Muscle of leg (tissue), 11 donors: ENCODE results near the gene SMYD5. TPM values are rescaled to one million over a fixed set of nuclear protein-coding genes. Genes with fewer than 3 reads are reported as not detected.

Experiments
- DNase-seq: peaks from one replicate; pipeline ENCODE4 v3.0.0; 2013
- H3K27ac ChIP-seq: one replicate; pipeline ENCODE4 v1.5.1; 2013; ENCODE audit warnings: mild to moderate bottlenecking, low read length, control low read depth
- H3K27me3 ChIP-seq: one replicate; pipeline ENCODE4 v1.6.1; 2013; ENCODE audit warnings: low read length; ENCODE audit not compliant: control insufficient read depth, insufficient read depth
- H3K36me3 ChIP-seq: one replicate; pipeline ENCODE4 v1.6.1; 2013; ENCODE audit warnings: low read length; ENCODE audit not compliant: control insufficient read depth, insufficient read depth
- H3K4me1 ChIP-seq: one replicate; pipeline ENCODE4 v1.6.1; 2013; ENCODE audit warnings: low read length; ENCODE audit not compliant: control insufficient read depth, insufficient read depth
- H3K4me3 ChIP-seq: one replicate; pipeline ENCODE4 v1.5.1; 2013; ENCODE audit warnings: low read length, control low read depth
- H3K9me3 ChIP-seq: replicated peaks from 2 replicates; pipeline ENCODE4 v1.6.1; 2013; ENCODE audit warnings: low read depth, low read length; ENCODE audit not compliant: control insufficient read depth
- WGBS: methylation state at CpG from one replicate; pipeline ENCODE4 v1.1.5; 2013; ENCODE audit warnings: missing lambda C conversion rate; ENCODE audit not compliant: insufficient coverage; 5-methylcytosine and 5-hydroxymethylcytosine counted together
- polyA plus RNA-seq, 8 donors: library from polyadenylated mRNA; unstranded; fragments of 120-200 nt; gene quantifications; one replicate each; pipeline versions ENCODE4 v1.2.1 to v1.2.3, GENCODE V29; 2013; ENCODE audit warnings: inconsistent platforms in 1 of 8, low replicate concordance in 1 of 8; ENCODE audit not compliant: insufficient read length in 8 of 8, insufficient read depth in 1 of 8
- total RNA-seq: library from RNA; stranded (reverse); fragments of 120-200 nt; gene quantifications from one replicate; pipeline ENCODE4 v1.2.4, GENCODE V29; 2013

Gene SMYD5
- total and polyA plus RNA-seq, 9 donors = 26.2 to 35.6 (median 29.6) TPM

DNA sequence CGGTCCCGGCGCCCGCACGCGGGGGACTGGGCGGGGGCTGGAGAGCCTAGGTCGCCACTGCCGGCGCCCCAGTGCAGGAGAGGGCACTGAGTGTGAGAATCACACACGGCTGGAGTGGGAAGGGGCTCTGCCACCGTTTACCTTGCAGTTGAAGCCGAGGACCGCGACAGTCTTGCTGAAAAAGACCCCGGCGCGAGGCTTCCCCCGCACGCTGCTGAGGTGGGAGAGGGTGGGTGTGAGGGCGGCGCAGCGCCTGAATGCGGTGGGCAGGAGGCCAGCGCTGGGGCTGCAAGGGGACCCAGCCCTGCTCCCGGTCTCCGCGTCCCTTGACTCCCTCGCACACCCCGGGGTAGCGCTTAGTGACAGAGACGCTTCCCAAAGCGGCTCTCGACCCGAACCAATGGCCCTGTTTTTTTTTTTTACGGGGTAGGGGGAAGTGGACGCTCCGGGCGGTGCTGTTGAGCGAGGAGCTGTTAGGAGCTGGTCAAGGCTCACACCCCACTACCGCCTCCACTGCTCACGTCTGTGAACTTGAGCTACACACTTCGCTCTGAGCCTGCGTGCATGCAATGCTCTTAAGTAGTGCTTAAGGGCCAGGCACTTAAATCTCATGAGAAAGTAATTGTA lies 10.9 kb upstream of the SMYD5 start:
- Histone ChIP-seq H3K4me3 (no peak overlapping the region), H3K27ac (no peak overlapping the region), H3K27me3 (peaks cover 64% of the 10 kb centered on the region), H3K9me3 (peaks cover 2% of the 10 kb centered on the region), H3K36me3 (no peaks in the 10 kb centered on the region), H3K4me1 (peaks cover 14% of the 10 kb centered on the region)
- no peak for DNase-seq
- 3% methylated on average over 28 of the region's 44 CpGs for WGBS

DNA sequence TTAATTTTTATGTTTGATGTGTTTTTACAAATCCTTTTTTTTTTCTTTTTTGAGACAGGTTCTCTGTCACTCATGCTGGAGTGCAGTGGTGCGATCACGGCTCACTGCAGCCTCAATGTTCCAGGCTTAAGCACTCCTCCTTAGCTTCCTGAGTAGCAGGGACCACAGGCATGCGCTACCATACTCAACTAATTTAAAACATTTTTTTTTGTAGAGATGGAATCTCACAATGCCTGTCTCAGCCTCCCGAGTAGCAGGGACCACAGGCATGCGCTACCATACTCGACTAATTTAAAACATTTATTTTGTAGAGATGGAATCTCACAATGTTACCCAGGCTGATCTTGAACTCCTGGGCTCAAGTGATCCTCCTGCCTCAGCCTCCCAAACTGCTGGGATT lies 8.4 kb upstream of the SMYD5 start:
- peaks cover 2% of the 10 kb centered on the region for H3K9me3 ChIP-seq
- peaks cover 57% of the 10 kb centered on the region for H3K27me3 ChIP-seq
- H3K36me3 ChIP-seq = no peaks in the 10 kb centered on the region
- H3K4me1 ChIP-seq = peaks cover 14% of the 10 kb centered on the region
- H3K27ac ChIP-seq = no peak overlapping the region
- no peak for DNase-seq
- WGBS = no CpG with 5 or more reads among the region's 6 CpGs
- H3K4me3 ChIP-seq = no peak overlapping the region

DNA sequence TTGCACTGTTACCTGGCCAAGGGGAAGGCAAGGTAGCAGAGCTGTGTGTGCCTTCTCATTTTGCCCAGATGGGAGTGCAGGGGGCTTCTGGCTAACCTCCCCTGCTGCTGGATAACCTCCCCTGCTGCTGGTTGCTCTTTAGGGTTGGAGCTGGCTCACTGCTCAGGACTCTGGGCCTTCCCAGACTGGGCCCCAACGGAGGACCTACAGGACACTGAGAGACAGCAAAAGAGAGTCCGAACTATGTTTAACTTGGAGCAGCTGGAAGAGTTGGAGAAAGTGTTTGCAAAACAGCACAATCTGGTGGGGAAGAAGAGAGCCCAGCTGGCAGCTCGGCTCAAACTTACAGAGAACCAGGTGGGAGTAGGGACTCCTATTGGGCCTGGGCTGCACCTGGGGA lies 5.8 kb upstream of the SMYD5 start:
- WGBS = 13% methylated on average over 2 of the region's 3 CpGs
- no peak for DNase-seq
- Histone ChIP-seq H3K4me1 (peaks cover 6% of the 10 kb centered on the region), H3K4me3 (no peak overlapping the region), H3K27me3 (peaks cover 32% of the 10 kb centered on the region), H3K27ac (no peak overlapping the region), H3K36me3 (no peaks in the 10 kb centered on the region), H3K9me3 (no peaks in the 10 kb centered on the region)

DNA sequence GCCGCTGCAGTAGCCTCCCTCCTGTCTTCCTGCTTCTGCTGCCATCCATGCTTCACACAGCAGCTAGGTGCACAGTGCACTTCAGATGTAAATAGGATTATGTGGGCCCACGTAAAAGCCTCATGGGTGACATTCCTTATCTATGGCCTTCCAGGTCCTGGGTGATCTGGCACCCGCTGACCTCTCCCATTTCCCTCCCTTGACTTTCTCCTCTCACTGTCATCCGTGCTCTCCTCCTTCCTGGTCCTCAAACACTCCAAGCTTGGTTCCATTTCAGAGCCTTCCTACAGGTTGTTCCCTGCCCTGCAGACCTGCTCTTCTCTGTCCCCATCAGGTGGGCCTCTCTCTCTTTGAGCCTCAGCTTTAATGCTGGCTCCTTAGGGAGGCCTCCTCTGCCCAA lies 4.0 kb upstream of the SMYD5 start:
- H3K9me3 ChIP-seq = no peaks in the 10 kb centered on the region
- no peaks in the 10 kb centered on the region for H3K36me3 ChIP-seq
- DNase-seq = no peak
- H3K27ac ChIP-seq = no peak overlapping the region
- H3K4me1 ChIP-seq = peaks cover 11% of the 10 kb centered on the region
- H3K4me3 ChIP-seq = no peak overlapping the region
- WGBS = 86% methylated on average over 3 of the region's 4 CpGs
- peaks cover 15% of the 10 kb centered on the region for H3K27me3 ChIP-seq

DNA sequence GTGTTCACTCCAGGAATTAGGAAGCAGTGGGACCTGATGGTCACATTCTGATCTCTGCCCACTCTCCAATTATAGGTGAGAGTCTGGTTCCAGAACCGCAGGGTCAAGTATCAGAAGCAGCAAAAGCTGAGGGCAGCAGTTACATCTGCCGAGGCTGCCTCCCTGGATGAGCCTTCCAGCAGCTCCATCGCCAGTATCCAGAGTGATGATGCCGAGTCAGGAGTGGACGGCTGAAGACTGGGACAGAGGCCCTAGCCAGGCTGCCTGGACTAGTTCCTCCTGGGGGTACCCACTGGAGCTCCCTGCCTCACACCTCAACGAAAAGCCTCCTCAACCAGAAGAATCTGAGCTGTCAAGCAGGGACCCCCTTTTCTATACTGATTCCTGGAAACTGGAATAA lies 3.3 kb upstream of the SMYD5 start:
- Histone ChIP-seq H3K4me1 (peaks cover 11% of the 10 kb centered on the region), H3K27me3 (peaks cover 8% of the 10 kb centered on the region), H3K9me3 (no peaks in the 10 kb centered on the region), H3K36me3 (no peaks in the 10 kb centered on the region), H3K4me3 (no peak overlapping the region), H3K27ac (no peak overlapping the region)
- WGBS = 84% methylated on average over 4 of the region's 6 CpGs
- no peak for DNase-seq

DNA sequence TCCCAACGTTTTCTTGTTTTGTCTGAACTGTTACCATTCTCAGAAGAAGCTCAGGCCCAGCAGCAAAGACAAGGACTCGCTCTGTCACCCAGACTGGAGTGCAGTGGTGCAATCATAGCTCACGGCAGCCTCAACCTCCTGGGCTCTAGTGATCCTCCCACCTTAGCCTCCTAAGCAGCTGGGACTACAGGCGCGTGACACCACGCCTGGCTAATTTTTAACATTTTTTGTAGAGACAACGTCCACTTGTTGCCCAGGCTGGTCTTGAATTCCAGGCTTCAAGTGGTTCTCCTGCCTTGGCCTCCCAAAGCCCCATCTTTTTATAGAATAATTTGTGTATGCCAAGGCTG lies 2.0 kb upstream of the SMYD5 start:
- Histone ChIP-seq H3K27me3 (peaks cover 1% of the 10 kb centered on the region), H3K4me1 (peaks cover 11% of the 10 kb centered on the region), H3K36me3 (no peaks in the 10 kb centered on the region), H3K9me3 (no peaks in the 10 kb centered on the region), H3K27ac (no peak overlapping the region), H3K4me3 (no peak overlapping the region)
- no peak for DNase-seq
- 79% methylated on average over 3 of the region's 7 CpGs for WGBS

DNA sequence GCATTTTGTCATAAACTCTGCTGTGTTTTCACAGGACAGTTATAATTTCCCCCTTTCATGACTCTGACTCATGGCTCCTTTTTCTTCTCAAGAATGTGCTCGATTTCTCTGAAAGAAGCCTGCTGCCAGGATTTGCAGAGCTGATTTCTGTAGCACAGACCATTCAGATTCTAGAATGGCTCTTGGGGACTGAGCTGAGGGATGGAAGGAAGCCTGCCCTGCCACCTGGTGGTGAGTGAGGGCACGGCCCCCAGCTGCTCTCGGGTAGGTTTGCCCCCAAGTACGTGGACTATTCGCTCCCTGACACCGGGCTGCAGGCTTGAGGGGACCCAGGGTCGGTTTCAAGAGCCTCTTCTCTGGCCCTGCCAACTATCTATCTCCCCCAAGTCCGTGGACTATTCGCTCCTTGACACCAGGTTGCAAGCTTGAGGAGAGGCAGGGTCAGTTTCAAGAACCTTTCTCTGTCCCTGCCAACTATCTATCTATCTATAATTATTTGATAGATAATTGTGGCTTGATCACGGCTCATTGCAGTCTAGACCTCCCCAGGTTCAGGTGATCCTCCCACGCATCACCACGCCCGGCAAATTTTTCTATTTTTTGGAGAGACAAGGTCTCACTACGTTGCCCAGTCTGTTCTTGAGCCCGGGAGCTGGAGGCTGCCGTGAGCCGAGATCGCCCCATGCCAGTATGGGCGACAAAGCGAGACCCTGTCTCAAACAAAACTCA lies 1.4 kb upstream of the SMYD5 start:
- Histone ChIP-seq H3K4me1 (peaks cover 11% of the 10 kb centered on the region), H3K36me3 (no peaks in the 10 kb centered on the region), H3K4me3 (no peak overlapping the region), H3K27me3 (no peaks in the 10 kb centered on the region), H3K9me3 (no peaks in the 10 kb centered on the region), H3K27ac (no peak overlapping the region)
- peak; percentile 67 for DNase-seq
- WGBS = 69% methylated on average over 12 of the region's 20 CpGs

DNA sequence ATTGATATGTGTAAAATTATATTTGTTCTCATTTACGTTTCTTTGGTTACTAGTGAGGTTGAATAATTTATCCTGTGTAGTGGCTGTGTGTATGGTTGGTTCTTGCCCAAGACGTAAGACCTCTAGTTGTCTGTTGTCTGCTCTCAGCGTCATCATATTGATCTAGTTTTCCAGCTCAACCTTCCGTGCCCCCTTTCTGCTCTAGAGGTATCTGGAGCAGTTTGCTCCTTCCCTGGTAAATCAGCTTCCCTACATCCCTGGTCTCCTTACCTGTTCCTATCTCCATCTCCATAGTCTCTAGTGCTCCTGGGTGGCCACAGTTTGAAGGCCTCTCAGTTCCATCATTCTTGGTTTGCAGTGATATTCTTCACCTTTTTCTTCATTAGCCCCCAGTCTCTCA lies 1.2 kb downstream of the SMYD5 start:
- H3K27me3 ChIP-seq = no peaks in the 10 kb centered on the region
- 71% methylated on average over 1 of the region's 4 CpGs for WGBS
- no peak overlapping the region for H3K27ac ChIP-seq
- H3K4me3 ChIP-seq = no peak overlapping the region
- no peak for DNase-seq
- peaks cover 11% of the 10 kb centered on the region for H3K4me1 ChIP-seq
- H3K9me3 ChIP-seq = no peaks in the 10 kb centered on the region
- peaks cover 11% of the 10 kb centered on the region for H3K36me3 ChIP-seq

DNA sequence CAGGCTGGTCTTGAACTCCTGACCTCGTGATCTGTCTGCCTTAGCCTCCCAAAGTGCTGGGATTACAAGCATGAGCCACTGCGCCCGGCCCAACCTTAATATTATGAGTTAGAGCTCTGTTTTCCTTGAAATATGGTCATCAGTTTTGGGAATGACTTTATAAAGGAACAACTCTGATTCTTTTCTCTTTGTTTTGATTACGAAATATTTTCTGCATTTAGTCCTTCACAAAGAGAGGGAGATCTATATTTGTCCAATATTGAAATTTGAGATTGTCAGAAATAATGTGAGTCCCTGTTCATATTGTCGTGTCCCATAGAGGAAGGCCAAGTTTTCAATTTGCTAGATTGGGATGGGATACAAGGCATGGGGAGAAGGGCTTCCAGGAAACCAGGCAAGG lies 3.1 kb downstream of the SMYD5 start:
- peaks cover 28% of the 10 kb centered on the region for H3K36me3 ChIP-seq
- no peak for DNase-seq
- no peak overlapping the region for H3K27ac ChIP-seq
- H3K4me1 ChIP-seq = peaks cover 11% of the 10 kb centered on the region
- 88% methylated on average over 1 of the region's 5 CpGs for WGBS
- H3K27me3 ChIP-seq = no peaks in the 10 kb centered on the region
- no peak overlapping the region for H3K4me3 ChIP-seq
- no peaks in the 10 kb centered on the region for H3K9me3 ChIP-seq

DNA sequence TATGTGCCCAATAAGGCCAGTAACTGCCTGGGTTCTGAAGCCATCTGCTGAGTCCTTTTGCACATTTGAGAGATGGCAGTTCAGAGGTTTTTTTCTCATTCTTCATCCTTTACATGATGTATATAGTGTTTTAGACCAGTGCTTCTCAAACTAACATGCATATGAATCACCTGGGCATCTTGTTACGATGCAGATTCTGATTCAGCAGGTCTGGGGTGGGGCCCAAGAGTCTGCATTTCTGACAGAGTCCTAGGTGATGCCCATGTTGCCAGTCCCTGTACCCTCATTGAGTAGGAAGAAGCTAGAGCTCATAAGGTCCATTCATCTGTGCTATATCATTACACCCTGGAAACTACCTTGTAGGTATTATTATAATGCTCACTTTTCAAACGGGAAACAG lies 3.8 kb downstream of the SMYD5 start:
- H3K27me3 ChIP-seq = no peaks in the 10 kb centered on the region
- H3K9me3 ChIP-seq = no peaks in the 10 kb centered on the region
- no peak for DNase-seq
- H3K4me3 ChIP-seq = no peak overlapping the region
- peaks cover 6% of the 10 kb centered on the region for H3K4me1 ChIP-seq
- WGBS = no CpG with 5 or more reads among the region's 2 CpGs
- no peak overlapping the region for H3K27ac ChIP-seq
- H3K36me3 ChIP-seq = peaks cover 33% of the 10 kb centered on the region
